ENCODE results near the gene RAPGEF3.

RAPGEF3 gene

DNA sequence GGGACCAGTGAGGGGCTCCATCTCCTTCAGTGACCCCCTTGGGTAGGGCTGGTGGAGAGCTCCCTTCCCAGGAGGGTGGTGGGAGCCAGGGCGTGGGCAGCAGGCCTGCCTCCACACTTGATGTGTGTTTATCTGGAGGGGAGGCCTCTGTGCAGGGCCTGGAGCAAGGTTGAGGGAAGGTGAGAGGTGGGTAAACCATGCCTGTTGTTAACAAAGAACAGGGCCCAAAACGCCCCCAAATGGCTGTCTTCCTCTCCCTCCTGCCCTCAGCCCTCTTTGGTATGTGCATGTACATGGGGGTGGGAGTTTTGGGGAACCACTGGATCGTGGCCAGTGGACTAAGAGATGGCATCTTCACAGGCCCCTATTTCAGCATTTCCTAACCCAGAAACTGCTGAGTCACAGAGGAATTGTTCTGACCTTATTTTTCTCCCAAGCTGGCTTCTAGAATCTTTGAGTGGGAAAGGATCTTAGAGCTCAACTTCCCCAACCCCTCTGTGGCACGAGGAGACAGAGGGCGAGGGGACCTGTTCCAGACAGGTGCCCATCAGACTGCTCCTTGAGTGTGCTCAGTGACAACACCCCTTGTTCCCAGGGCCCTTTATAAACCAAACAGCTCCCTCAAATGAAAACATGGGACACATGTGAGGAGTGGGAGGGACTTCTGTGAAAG lies 17.9 kb upstream of the RAPGEF3 start:
- peak; percentile 64 for DNase-seq

DNA sequence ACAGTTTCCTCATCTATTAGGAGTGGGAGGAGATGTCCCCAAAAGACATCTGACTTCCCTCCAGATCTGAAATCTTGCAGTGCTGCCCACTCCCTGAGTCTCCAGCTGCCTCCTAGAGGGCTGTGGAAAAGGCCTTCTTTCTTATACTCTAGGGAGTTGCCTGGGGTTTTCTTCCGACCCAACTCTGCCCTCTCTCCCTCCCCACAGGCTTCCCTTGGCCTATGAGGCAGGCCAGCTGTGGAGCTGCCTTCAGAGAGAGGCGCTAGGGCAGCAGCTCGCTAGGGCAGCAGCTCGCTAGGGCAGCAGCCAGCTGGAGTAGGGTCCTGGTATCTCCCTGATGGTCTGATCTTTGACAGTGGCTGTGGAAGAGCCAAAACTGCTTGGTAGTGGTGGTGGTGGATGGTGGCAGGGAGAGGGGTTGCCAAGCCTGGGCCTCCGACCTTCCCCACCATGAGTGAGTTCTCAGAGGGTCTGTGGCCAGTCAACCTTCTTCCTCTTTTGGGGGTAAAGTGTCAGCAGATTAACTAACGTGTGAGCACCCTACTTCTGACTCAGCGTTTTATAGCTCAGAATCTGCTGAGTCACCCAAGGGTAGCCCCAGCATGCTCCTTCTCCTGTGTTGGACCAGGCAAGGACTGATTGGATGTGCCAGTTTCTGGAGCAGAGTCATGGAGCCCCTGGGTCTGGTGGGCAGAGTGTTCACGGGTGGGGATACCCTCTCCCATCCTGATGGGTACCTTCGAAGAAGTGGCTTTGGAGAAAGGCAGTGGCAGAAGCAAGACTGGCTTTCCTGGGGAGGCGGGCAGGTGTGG lies 16.6 kb upstream of the RAPGEF3 start:
- DNase-seq, result peak; percentile 79

DNA sequence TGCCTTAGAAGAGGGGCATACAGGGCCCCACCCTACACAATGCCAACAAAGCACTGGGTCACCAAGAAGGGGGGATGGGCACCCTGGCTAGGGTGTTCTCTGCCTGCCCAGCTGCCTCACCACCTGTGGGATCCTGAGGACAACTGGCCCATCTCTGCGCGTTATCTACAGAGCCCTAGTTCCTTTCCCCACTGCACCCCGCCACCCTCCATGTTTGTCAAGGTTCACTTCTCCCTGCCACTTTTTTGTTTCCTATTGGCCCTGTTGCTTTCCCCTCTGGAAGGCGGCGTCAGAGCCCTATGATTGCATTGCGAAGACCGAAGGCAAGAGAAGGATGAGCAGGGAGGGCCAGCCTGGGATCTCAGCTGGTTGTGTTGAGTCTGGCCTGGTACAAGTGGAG lies 16.0 kb upstream of the RAPGEF3 start:
- no peak for DNase-seq

DNA sequence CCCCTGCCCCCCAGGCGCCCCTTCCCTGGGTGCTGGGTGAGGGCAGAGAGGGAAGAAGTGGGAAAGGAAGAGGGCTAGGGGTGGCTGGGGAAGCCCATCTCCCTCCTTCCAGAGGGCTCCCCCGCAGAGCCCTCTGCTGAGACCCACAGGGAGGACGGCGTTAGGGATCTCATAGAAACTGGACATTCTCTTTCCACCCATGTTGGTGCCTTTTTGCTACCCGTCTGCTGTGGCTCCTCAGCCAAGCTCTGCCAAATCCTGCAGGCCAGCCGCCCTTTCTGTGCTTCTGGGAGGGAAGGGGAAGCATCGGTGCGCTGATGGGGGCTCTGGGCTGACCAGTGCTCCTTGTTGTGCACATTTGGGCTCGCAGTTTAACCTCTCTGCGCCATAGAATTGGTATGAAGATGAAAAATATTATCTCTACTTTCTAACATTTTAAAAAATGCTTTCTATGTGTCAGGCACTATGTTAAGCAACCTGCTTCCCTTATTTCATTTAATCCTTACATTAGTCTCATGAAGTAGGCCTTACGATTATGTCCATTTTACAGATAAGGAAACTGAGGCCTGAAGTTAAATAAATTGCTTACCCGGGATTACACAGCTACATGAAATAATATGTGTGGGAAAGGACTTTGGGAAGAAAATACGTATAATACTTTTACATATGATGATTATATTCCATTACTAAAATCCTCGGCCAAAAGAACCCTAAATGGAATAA lies 15.3 kb upstream of the RAPGEF3 start:
- DNase-seq, result no peak

DNA sequence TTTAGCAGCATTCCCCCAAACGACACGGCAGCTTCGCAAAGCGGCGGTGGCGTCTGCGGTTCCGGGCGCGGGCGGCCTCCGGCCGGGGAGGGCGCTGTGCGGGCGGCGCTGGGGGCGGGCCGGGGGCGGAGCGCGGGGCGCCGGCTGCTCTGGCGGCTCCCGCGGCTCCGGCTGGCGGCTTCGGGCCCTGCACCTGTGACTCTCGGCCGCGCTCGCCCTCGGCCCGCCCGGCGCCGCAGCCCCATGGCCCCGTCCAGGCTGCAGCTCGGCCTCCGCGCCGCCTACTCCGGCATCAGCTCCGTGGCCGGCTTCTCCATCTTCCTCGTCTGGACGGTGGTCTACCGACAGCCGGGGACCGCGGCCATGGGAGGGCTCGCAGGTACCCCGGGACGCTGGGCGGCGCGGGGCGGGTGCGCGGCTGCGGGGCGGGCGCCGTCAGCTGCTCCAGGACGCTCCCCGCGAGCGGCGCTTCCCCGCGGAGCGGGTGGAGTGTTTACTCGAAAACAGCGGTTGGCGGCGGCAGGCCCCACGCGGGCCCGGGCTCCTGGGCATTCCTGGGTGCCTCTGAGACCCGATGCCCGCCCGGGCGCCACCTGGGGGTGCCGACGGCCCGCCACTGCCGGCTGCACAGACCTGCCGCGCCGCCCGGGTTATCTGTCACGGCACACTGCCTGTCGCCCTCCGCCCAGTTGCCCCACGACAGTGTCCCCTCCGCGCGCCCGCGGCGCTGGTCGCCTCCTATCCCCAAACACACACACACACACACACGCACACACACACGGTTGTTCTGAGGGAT lies 14.6 kb upstream of the RAPGEF3 start, which contains the start of gene SLC48A1:
Gene SLC48A1 (plus strand): TSS at position 177 of the 796 bp plus-strand sequence. CDS start 67 bp downstream, at position 244.
- DNase-seq, result no peak

DNA sequence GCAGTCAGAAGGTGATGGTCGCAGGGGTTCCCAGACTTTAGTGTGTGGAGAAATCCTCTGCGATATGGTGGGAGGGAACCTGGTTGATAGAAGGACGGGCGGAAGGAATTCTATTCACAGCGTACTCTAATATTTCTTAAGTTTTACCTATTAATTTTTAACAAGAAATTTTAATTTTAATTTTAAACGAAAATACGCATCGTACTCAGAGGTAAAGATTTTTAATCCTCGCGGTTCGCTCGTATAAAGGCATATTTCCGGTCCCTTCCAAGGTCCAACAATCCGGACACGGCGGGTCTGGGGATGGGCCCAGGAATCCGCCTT lies 14.0 kb upstream of the RAPGEF3 start:
- DNase-seq, result no peak

DNA sequence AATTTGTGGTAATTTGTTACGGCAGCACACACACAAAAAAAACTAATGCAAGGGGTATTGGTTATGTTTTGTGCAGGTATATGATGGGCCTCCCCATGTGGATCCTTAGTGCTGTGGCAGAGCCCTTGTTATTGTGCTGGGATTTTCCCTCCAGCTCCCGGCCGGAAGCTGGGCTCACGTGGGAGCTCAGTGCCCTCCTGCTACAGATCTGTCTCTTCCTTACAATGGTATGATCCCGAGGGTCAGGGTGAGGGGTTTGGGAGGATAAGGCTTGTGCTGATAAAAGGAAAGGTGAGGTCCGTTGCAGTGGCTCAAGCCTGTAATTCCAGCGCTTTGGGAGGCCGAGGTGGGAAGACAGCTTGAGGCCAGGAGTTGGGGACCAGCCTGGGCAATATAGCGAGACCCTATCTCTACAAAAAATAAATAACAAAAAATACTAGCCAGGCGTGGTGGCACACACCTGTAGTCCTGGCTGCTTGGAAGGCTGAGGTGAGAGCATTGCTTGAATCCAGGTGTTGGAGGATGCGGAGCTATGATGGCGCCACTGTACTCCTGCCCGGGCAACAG lies 13.5 kb upstream of the RAPGEF3 start:
- no peak for DNase-seq

DNA sequence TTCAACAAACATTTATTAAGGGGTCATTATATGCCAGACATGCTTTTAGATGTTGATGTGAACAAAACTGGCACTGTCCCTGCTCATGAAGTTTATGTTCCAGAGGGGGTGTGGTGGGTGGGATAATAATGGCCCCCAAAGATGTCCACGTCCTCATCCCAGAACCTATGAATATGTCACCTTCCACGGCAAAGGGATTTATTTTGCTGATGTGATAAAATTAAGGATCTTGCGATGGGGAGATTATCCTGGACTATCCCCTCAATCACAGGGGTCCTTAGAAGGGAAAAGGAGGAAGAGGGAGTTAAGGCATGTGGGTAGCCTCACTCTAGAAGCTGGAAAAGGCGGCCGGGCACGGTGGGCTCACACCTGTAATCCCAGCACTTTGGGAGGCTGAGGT lies 12.6 kb upstream of the RAPGEF3 start:
- DNase-seq, result no peak

DNA sequence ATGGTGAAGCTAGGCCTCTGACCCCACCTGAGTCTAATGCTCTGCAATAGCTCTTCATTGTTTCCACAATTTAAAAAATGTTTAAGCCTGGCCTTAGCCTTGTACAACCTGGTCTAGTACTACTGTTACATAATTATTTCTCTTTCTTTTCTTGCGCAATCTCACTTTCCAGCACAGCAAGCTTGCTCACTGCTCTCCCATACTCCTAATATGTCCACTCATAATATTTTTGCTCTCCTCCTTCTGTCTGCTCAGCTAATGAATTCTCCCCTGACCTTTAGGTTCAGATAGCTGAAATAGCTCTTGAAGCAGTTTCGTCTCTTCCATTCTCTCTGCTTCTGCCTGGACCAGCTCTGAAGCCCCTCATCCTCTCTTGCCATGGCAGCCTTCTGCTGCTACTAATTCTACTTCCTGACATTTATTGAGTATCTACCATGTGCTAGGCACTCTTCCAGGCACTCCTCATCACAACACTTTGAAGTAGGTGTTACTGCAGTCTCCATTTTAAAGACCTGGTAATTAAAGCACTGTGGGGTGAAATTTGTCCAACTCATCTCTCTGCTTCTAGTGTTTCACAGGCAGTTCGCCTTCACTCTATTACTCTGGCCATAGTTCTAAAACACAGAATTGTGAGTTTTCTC lies 11.5 kb upstream of the RAPGEF3 start:
- DNase-seq, result peak; percentile 61

DNA sequence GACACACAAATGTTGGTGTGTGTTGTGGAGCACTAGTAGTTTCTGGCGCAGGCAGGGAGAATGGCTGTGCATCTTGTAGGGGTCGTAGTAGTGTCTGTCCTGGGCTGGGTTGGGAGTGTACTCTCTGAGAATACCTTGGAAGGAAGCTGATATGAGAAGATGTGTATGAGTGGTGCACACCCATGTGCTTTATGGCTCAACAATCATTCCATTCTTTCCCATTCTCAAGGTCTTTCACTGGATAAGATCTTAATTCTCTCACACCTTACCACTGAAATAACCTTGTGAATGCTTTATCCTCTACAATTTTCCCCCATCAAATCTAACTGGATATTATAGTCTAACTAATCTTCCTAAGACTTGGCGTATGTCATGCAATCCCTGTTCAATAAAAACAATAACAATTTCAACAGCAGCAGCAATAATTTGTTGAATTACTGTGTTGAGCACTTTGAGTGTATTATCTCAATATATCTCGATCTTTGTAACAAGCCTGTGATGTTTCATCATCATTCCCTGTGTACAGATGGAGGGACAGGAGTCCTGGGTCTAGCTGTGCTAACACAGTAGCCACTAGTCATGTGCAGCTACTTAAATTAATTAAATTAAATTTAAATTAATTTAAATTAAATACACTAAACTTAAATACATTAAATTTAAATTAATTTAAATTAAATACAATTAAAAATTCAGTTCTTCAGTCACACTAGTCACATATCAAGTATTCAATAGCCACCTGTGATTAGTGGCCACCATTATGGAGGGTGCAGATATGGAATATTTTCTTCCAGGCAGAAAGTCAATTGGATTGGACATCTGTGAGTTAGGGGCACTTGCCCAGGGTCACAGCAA lies 10.8 kb upstream of the RAPGEF3 start:
- no peak for DNase-seq

DNA sequence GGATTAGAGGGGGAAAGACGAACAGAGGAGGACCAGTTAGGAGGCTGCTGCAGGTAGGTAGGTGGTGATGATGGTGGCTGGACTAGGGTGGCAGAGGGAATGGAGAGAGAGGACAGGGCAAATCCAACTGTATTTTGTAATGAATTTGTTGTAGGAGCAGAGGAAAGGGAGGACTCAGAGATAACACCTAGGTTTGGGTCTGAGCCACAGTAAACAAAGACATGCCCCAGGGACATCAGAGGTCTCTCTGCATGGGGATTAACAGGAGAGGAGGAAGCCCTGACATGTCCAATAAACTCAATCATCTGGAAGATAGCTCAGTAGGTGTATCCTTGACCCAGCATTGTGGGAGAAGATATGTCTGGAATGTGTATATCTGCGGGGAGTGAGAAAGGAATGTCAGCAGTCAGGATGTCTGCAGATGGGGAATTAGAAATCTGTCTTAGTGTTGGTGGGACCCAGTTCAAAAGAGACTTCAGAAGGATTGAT lies 9.7 kb upstream of the RAPGEF3 start:
- DNase-seq, result no peak

DNA sequence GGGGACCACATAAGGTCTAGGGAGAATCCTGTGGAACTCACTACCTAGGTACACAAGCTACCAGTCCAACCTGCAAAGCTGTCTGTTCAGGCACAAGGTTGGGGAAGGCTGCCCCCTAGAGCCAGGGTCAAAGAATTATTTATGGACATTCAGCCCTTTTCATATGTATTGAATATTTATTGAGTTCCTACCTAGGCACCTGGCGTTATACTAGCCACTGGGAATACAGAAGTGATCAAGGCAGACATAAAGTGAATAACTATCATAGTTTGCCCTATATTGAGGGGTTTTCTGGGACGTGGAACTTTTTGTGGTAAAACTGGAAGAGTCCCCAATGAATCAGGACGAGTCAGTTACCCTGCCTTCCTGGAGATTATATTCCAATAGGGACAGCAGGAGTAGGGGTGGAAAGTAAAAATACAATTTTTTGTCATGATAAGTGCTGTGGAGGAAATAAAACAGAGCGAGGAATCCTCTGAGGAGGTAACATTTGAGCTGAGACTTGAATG lies 8.6 kb upstream of the RAPGEF3 start:
- DNase-seq, result peak; percentile 25

DNA sequence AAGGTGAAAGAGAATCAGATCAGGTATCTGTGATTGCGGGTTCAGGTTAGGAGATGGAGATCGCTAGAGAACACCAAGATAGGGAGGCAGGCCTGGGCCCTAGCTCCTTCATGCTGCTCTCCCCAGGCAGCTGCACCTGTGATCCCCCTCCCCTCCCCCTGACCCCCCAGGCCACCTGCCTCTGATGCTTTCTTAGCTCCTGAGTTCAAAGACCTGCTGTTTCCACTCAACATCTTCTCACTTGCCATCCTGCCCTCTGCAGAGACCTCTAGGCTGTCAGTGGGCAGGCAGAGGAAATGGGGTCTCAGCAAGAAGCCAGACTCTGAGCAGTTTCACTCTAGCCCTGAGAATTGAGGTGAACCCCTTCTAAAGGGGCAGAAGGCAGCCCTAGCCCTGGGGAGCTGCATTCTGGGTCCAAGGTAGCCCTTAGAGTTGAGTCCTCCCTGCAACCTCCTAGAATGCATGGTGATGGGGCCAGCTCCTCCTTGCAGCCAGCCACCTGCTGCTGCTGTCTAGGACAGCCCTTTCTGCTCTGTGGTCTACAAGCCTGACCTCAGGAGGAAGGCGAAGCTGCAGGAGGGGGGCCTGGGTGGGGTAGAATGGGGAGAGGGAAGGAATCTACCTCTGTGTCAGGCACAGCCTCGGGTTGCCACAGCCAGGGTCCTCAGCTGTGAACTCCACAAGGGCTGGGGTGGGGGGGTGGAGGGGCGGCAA lies 8.0 kb upstream of the RAPGEF3 start:
- DNase-seq, result no peak

DNA sequence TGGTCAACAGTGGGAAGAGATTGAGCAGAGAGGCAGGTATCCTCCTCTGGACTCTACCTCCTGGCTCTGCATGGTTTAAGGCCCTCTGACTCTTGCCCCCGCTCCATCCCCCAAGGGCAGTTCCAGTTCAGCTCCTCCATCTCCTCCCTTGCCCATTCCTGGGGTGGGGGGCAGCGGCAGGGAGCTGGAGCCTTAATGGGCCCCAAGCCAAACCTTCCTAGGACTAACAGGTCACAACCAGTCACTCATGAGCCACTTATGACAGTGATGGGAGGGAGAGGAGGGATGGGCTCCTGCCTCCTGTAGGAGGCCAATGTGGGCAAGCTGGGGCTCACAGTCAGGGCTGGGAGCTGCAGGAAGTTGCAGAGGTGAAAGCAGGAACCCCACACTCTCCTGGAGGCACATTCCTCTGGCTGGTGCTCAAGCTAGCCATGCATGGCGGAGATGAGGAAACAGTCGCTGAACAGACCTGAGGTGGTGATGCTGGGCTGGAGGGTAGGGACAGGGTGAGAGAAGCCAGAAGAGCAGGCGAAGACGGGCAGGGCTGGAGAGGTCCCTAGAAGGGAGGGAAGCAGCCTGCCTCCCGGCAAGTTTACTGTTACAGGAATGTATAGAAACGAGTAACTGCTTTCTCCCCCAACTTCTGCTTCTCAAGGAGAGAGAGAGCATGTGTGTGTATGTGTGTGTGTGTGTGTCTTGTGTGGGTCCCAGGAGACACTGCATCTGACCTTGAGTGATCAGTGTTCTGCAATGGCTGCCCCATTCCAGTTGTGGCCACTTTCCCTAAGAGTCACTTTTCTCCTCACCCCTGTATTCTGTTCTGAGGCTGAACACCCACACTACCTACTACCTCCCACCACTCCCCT lies 5.0 kb upstream of the RAPGEF3 start:
- DNase-seq, result no peak

DNA sequence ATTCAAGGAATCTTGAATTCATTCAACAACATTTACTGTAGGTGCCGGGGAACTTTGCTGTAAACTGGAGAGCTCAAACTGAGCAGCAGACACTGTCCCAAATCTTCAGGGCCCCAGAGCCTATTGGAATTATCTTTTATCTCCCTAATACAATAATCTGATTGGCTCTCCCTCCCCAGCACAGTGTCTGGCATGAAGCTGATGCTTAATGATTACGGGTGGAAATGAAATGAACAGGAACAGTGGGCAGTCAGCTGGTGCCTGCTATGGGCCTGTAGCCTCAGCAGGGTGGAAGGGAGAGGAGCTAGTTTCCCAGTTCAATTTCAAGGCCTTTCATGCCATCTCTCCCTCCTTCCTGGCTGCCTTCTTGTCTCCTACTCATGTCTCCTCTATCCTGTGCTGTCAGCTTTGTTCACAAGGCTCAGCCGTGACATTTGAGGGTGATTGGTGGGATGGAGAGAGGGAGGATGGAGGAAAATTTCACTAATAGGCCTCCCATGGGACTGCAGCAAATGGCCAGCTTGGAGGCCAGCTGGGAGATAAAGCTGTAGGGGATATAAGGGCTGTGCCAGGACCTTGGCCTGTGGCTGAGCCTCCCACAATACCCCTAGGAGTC lies 4.3 kb upstream of the RAPGEF3 start:
- no peak for DNase-seq

DNA sequence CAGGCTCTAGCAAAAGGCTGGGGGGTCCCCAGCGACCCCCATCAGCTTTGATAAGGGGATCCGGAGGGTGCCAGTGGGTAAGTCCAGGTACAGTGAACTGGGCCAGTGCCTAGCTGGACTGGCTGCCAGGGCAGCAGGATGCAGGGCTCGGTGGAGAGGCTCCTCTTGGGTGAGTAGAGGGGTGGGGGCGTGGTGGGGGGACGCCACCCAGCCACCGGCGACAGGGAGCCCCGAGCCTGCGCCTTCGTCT lies 171 bp downstream of the RAPGEF3 start:
- no peak for DNase-seq

DNA sequence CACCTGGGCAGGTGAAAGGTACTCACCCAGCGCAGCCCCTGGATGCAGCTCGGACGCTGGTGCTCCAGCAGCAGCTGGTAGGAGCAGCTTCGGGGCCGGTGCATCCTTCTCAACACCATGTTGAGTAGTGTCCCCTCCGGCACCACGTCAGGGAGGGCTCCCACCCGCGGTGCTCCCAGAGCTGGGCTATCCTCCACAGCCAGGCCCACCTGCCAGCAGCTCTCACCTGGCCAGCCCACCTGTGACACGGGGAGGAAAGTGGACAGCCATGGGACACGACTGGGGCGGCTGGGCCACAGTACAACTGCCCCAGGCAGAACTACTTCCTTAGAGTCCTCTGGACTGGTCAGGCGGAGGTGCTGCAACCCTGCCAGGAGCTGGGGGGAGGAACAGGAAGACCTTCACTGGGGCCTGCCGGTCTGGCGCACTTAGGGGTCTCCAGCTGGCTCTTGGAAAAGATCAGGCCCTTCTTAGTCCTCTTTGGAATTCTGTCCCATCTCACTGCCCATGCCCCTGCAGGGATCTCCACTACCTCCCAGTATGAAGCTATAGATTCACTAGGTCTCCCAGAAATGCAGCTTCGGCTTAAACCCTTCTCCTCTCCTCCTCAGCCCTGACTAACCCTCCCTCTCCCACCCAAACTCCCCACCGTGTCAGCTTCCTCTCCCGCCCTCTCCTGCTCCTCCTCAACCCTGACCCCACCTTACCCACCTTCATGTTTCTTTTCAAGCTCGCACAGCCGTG lies 668 bp downstream of the RAPGEF3 start:
- no peak for DNase-seq

DNA sequence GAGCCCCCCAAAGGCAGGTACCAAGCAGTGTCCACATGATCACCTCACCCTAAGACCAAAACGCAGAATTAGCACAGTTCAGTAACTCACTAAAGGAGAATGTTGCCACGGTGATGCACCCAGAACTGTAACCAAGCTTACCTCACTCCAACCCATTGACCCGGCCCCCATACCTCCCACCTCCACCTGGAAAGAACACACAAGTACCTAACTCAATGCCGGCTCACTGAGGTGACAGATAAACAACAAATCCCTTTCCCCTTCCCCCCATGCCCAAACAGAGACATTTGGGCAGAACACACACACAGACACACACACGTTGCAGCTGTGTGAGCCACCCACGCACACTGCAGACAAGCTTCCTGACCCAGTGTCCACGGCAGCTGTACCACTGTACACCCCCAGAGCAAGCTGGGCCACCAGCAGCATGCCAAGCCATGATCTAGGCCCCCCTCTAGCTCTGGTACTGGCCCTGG lies 1.3 kb downstream of the RAPGEF3 start:
- no peak for DNase-seq

Data from GF-D8 (cell line).